Measurements from ENCODE around the gene ALDOB. TPM values are rescaled to one million over a fixed set of nuclear protein-coding genes. Genes with fewer than 3 reads are reported as not detected.

The ALDOB gene
- total RNA-seq, 1 donor from 2014 or later: not detected

GRCh38 chr9:101376111-101376848 is 59.3 kb downstream of the ALDOB start:
- no peak for TF ChIP-seq CTCF (IDR thresholded peaks at IDR 0.05; ENCODE audit: insufficient read depth, low read length, severe bottlenecking)
- DNase-seq (ENCODE audit: low read depth) (peak; percentile 67), FAIRE-seq (no peak)
- Histone ChIP-seq H3K36me3 (ENCODE audit: control insufficient read depth, insufficient read depth, low read length) (no peaks in the 10 kb centered on the region), H3K27me3 (ENCODE audit: control insufficient read depth, insufficient read depth, low read length) (no peaks in the 10 kb centered on the region), H3K4me3 (ENCODE audit: low read depth, low read length) (no peak overlapping the region)

- no peaks in the 10 kb centered on the region for H3K36me3 ChIP-seq (ENCODE audit: control insufficient read depth, insufficient read depth, low read length)
- H3K27me3 ChIP-seq (ENCODE audit: control insufficient read depth, insufficient read depth, low read length): no peaks in the 10 kb centered on the region
- no peak for TF ChIP-seq CTCF (IDR thresholded peaks at IDR 0.05; ENCODE audit: insufficient read depth, low read length, severe bottlenecking)
- H3K4me3 ChIP-seq (ENCODE audit: low read depth, low read length): no peak overlapping the region
- DNase-seq (ENCODE audit: low read depth) (no peak), FAIRE-seq (no peak)
Measured at GRCh38 chr9:101375546-101375945, 60.0 kb downstream of the ALDOB start.

- no peak for FAIRE-seq
- H3K27me3 ChIP-seq (ENCODE audit: control insufficient read depth, insufficient read depth, low read length): no peaks in the 10 kb centered on the region
- H3K36me3 ChIP-seq (ENCODE audit: control insufficient read depth, insufficient read depth, low read length): no peaks in the 10 kb centered on the region
- no peak for TF ChIP-seq CTCF (IDR thresholded peaks at IDR 0.05; ENCODE audit: insufficient read depth, low read length, severe bottlenecking)
- no peak for DNase-seq (ENCODE audit: low read depth)
- H3K4me3 ChIP-seq (ENCODE audit: low read depth, low read length): no peak overlapping the region
Measured at GRCh38 chr9:101372327-101373118, 63.1 kb downstream of the ALDOB start.

- no peak for TF ChIP-seq CTCF (IDR thresholded peaks at IDR 0.05; ENCODE audit: insufficient read depth, low read length, severe bottlenecking)
- no peaks in the 10 kb centered on the region for H3K36me3 ChIP-seq (ENCODE audit: control insufficient read depth, insufficient read depth, low read length)
- DNase-seq (ENCODE audit: low read depth) (no peak), FAIRE-seq (no peak)
- H3K4me3 ChIP-seq (ENCODE audit: low read depth, low read length): no peak overlapping the region
- H3K27me3 ChIP-seq (ENCODE audit: control insufficient read depth, insufficient read depth, low read length): no peaks in the 10 kb centered on the region
Measured at GRCh38 chr9:101371813-101372212, 63.8 kb downstream of the ALDOB start.

Other genes starting within 250 kb of the ALDOB start
- 0.13 and 0.26 TPM in 2 replicates for gene BAAT, start 50.8 kb downstream of the ALDOB start, total RNA-seq
- gene MRPL50, start 37.2 kb downstream of the ALDOB start, total RNA-seq: 11.6 and 14.3 TPM in 2 replicates
- gene ZNF189, start 36.9 kb downstream of the ALDOB start, total RNA-seq: 11.4 and 12.1 TPM in 2 replicates
- 37.6 and 56.3 TPM in 2 replicates for gene RNF20, start 98.1 kb upstream of the ALDOB start, total RNA-seq
- not detected in 2 replicates for gene PPP3R2, start 159.2 kb upstream of the ALDOB start, total RNA-seq

Measured in bronchial epithelial cell (primary cell).